Measurements from ENCODE around the gene UBE2B. TPM values are rescaled to one million over a fixed set of nuclear protein-coding genes. Genes with fewer than 3 reads are reported as not detected.
"Not testable (repeated sequence)": the region's sequence is repeated elsewhere in the genome, so short reads cannot be mapped to it uniquely, and the experiment has no call there.

Gene UBE2B
- total RNA-seq, 1 donor from 2014 or later = 26.6 TPM

DNA sequence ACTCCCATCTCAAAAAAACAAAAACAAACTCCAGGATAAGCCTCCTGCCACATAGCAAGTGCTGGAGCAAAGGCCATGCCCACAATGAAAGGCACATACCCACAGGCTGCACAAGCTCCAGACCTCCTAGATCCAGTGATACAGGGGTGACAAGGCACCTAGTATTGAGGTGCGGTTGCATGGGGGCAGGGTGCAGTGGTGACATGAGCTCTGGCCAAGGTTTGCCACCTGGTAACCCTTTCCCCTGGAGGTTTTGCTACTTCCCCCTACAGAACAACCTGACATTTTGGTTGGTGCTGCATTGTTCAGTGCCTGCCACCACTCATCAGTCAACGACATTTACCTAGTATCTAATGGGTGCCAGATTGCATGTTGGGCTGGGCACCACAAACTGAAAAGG, 25.8 kb downstream of the UBE2B start:
- DNase-seq (ENCODE audit: low spot score) = peak; percentile 33

DNA sequence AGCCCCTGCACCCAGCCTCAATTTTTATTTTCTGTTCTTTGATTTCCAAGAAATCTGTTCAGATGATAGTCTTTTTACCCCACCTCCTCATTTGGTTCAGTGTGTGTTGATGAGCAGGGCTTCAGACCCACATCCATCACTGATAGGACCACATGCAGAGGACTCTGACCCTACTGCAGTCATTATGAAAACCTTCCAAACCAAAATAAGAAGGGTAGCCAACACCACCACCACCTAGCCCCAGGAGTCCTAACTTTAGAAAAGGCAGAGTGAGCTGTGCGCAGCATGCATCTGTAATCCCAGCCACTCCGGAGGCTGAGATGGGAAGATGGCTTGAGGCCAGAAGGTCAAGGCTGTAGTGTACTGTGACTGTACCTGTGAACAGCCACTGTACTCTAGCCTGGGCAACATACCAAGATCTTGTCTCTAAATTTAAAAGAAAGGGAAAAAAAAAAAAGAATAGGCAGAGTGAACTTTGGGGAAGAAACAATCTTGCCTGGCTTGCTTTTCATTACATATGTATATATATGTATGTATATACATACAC, 27.3 kb downstream of the UBE2B start:
- peak; percentile 59 for DNase-seq (ENCODE audit: low spot score)
- ATAC-seq = peak; percentile 86

More for the DNA sequence above, 25.8 kb downstream of the UBE2B start:
- peak; percentile 12 for ATAC-seq

- ATAC-seq (no peak), DNase-seq (ENCODE audit: low spot score) (no peak)
Observed at GRCh38 chr5:134403951-134404350, 32.6 kb downstream of the UBE2B start.

DNA sequence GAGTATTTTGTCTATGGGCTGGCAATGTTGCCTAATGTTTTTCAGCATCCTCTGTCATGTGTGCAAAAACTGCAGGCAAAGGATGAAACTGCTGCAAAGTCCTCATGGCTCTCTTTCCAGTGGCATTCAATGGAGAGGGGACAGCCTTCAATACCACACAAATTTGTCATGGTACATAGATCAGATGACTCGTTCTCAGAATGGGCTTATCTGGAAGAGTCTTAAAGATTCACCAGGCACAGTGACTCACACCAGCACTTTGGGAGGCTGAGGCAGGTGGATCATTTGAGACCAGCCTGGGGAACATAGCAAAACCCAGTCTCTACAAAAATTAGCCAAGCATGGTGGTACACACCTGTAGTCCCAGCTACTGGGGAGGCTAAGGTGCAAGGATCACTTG, 35.0 kb downstream of the UBE2B start:
- DNase-seq (ENCODE audit: low spot score) = peak; percentile 12
- no peak for ATAC-seq

GRCh38 chr5:134409321-134409720, 38.0 kb downstream of the UBE2B start:
- ATAC-seq (no peak), DNase-seq (ENCODE audit: low spot score) (peak; percentile 14)

- DNase-seq (ENCODE audit: low spot score) (peak; percentile 7), ATAC-seq (no peak)
Observed at GRCh38 chr5:134410822-134411221, 39.5 kb downstream of the UBE2B start.

DNA sequence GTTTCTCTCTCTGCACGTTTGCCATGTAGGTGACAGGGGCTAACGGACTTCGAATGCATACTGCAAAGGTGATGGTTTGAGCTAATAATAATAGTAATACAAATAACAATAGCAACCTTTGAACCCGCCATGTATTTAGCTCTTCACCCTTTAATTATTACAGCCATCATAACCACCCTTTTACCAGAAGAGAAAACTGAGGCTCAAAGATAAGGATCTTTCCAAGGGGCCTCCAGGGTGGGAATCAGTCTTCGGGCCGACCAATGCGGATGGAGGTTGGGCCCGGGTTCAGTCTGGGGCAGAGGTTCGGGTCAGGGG, 39.8 kb downstream of the UBE2B start:
- ATAC-seq (no peak), DNase-seq (ENCODE audit: low spot score) (no peak)

- peak; percentile 87 for ATAC-seq
- DNase-seq (ENCODE audit: low spot score) = peak; percentile 94
Observed at GRCh38 chr5:134411546-134412266, 40.3 kb downstream of the UBE2B start, which contains the start of gene CDKN2AIPNL. Gene CDKN2AIPNL (minus strand): TSS chr5:134411881. CDS start chr5:134411854, 27 bp downstream.

- no peak for DNase-seq (ENCODE audit: low spot score)
Observed at GRCh38 chr5:134413046-134413445, 41.7 kb downstream of the UBE2B start.

GRCh38 chr5:134417707-134418106, 46.3 kb downstream of the UBE2B start:
- DNase-seq (ENCODE audit: low spot score) (no peak), ATAC-seq (peak; percentile 22)

More at GRCh38 chr5:134413046-134413445, 41.7 kb downstream of the UBE2B start:
- ATAC-seq = no peak

- DNase-seq (ENCODE audit: low spot score) (no peak), ATAC-seq (no peak)
Observed at GRCh38 chr5:134418958-134419357, 47.6 kb downstream of the UBE2B start.

DNA sequence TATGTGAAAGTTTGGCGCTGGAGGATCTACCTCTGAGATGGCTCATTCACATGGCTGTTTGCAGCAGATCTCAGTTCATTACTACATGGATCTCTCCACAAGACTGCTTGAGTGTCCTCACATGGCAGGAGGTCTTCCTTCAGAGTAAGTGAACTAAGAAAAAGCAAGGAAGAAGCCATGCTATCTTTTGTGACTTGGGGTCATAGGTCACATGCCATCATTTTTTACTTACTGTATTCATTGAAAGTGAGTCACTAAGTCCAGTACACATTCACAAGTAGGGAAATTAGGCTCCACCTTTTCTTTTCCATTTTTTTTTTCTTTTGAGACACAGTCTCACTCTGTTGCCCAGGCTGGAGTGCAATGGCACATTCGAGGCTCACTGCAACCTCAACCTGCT, 49.0 kb downstream of the UBE2B start:
- no peak for ATAC-seq
- DNase-seq (ENCODE audit: low spot score) = no peak

DNA sequence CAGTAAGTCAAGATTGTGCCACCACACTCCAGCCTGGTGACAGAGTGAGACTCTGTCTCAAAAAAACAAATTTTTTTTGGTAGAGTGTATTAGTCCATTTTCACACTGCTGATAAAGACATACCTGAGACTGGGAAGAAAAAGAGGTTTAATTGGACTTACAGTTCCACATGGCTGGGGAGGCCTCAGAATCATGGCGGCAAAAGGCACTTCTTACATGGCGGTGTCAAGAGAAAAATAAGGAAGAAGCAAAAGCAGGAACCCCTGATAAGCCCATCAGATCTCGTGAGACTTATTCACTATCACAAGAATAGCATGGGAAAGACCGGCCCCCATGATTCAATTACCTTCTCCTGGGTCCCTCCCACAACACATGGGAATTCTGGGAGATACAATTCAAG, 49.7 kb downstream of the UBE2B start:
- not testable (repeated sequence) for ATAC-seq; DNase-seq (ENCODE audit: low spot score)

DNA sequence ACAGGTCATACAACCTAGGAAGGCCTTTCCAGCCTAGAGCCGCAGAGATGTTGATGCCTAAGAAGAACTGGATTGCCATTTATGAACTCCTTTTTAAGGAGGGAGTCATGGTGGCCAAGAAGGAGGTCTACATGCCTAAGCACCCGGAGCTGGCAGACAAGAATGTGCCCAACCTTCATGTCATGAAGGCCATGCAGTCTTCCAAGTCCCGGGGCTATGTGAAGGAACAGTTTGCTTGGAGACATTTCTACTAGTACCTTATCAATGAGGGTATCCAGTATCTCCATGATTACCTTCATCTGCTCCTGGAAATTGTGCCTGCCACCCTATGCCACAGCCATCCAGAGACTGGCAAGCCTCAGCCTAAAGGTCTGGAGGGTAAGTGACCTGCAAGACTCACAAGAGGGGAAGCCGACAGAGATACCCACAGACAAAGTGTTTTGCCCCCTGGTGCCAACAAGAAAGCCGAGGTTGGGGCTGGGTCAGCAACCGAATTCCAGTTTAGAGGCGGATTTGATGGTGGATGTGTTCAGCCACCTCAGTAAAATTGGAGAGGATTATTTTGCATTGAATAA, 51.5 kb downstream of the UBE2B start:
- no peak for DNase-seq (ENCODE audit: low spot score)
- ATAC-seq = no peak

DNA sequence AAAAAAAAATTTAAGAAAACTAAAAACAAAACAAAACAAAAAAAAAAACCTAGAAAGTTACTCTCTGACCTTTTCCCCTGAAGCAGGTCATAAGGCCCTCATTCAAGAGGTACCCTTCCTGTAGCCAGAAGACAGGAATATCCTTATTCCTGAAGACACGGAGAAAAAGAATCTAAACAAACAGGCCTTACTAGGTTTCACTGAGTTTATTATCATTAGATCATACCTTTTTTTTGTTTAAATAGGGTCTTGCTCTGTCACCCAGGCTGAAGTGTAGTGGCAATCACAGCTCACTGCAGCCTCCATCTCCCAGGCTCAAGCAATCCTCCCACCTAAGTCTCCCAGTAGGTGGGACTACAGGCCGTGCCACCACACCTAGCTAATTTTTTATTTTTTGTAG, 52.0 kb downstream of the UBE2B start:
- ATAC-seq (no peak), DNase-seq (ENCODE audit: low spot score) (no peak)

DNA sequence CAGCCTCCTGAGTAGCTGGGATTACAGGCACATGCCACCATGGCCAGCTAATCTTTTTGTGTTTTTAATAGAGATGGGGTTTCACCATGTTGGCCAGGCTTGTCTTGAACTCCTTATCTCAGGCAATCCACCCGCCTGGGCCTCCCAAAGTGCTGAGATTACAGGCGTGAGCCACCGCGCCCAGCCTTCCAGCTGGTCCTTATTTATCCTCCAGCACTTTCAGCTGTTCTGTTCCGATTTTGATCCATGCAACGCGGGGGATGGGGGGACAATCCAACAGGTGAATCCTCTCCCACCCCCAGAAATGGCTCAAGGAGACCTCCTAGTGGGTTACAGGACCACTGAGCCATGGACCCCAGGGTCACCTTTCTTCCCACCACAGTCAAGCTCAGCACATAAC, 55.0 kb downstream of the UBE2B start:
- ATAC-seq (no peak), DNase-seq (ENCODE audit: low spot score) (no peak)

DNA sequence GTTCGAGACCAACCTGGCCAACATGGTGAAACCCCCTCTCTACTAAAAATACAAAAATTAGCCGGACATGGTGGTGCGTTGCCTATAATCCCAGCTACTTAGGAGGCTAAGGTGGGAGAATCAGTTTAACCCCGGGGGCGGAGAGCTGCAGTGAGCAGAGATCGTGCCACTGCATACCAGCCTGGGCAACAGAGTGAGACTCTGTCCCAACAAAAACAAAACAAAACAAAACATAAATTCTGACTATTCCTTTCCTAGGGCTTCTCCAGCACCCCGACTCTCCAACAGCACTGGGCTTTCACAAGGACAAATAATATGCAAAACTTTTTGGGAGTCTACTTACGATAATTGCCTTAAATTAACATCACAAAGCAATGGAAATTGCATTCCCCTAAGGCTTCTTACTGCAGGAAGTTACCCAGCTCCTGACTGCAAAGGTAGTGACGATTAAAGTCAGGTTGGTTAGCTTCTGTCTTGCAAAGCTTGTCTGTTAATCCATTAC, 56.2 kb downstream of the UBE2B start:
- no peak for DNase-seq (ENCODE audit: low spot score)

GRCh38 chr5:134430001-134430569, 58.7 kb downstream of the UBE2B start:
- no peak for ATAC-seq
- no peak for DNase-seq (ENCODE audit: low spot score)

More for the DNA sequence above, 56.2 kb downstream of the UBE2B start:
- ATAC-seq = no peak

- no peak for DNase-seq (ENCODE audit: low spot score)
- ATAC-seq = no peak
Observed at GRCh38 chr5:134432174-134432573, 60.8 kb downstream of the UBE2B start.

DNA sequence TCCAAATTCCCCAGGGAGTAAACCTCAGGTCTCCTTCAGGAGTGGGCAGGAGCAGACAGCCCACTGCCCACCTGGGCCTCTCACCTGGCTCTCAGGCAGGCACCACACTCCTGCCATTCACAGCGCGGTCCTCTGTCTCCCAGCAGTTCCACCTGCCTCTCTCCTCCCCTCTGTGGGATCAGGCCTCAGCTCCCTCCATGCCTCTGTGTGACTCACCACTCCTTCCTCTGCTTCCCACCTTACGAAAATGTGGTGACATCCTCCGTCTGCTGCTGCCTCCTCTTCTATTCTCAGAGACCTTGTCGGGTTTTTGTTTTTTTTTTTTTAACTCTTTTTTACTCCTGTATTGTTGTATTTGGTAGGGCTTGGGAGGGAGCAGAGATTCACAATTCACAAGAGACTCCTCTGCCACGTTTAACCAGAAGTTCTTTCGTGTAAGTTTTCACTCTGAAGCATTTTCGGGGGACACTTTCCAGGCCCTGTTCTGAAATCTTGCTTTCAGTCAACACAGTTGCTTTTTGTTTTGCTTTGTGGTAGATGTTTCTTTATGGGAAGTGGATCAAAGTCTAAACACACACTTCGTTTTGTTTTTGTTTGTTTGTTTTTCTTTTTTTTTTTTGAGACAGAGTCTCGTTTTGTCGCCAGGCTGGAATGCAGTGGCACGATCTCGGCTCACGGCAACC, 61.4 kb downstream of the UBE2B start:
- ATAC-seq (peak; percentile 36), DNase-seq (ENCODE audit: low spot score) (no peak)

DNA sequence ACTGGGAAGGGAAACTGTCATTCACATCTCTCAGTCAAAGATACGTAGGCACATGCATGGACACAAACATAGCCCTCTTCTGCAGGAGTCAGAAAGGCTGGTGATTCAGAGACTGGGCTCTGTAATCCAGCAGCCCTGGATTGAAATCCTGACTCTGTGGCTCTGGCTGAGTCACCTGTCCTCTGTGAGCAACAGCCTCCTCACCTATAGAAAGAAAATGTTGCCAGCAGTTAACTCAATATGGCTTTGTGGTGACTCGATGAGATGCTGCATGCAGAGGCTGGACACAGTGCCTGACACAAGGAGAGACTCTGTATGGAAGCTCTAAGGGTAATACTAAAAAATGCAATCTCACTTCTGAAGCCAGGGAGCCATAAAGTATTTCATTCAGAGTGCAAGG, 64.2 kb downstream of the UBE2B start:
- no peak for DNase-seq (ENCODE audit: low spot score)
- no peak for ATAC-seq
